Measurements from ENCODE around the gene EHF.

The EHF gene

DNA sequence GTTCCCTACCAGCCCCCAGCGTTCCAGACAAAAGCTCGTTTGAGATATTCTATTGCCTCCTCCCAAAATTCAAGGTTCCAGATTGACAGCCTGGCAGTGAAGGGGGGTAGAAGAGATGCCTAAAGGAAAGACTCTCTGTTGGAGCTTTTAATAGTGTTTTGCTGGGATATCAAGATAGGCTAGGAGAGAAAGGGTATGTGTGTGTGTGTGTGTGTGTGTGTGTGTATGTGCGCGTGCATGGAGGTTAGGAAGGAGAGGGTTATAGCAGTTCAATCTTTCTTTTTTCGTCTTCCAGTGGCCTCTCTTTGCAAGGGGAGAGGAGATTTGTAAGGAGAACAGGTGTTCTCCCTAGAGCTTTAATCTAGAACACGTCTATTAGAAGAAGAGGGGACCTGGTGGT lies 22.0 kb downstream of the EHF start:
- Histone ChIP-seq H3K4me1 (ENCODE audit: control insufficient read depth, insufficient read depth, low read length) (no peaks in the 10 kb centered on the region), H3K27ac (ENCODE audit: extremely low read depth, low read depth, low read length) (no peak overlapping the region), H3K9me3 (ENCODE audit: control insufficient read depth, insufficient read depth, low read depth, low read length) (no peaks in the 10 kb centered on the region), H3K36me3 (ENCODE audit: control insufficient read depth in 2 of 2, insufficient read depth in 1 of 2, low read length in 2 of 2) (no peaks in the 10 kb centered on the region), H3K4me3 (ENCODE audit: low read depth, low read length) (no peak overlapping the region)
- POLR2A ChIA-PET: no interaction called here
- CTCF ChIA-PET: interaction anchor here (1.2 kb wide), 1 partner anchor 9 kb away, joined by 3 read pairs; no protein-coding TSS in a partner anchor
- TF ChIP-seq ZNF792 (tag by site-specific recombination; IDR thresholded peaks at IDR 0.05) (no peak), ZNF521 (tag by site-specific recombination; IDR thresholded peaks at IDR 0.05) (no peak), EGR2 (tag by site-specific recombination; IDR thresholded peaks at IDR 0.05; ENCODE audit: low read depth) (no peak), ZNF596 (tag by site-specific recombination; IDR thresholded peaks at IDR 0.05) (no peak), SP3 (tag by site-specific recombination; IDR thresholded peaks at IDR 0.05) (no peak), ZNF76 (tag by site-specific recombination; IDR thresholded peaks at IDR 0.05; ENCODE audit: borderline replicate concordance, low read depth) (no peak), ZNF394 (tag by site-specific recombination; IDR thresholded peaks at IDR 0.05; ENCODE audit: borderline replicate concordance) (no peak), ZNF558 (tag by site-specific recombination; IDR thresholded peaks at IDR 0.05) (no peak), ZNF292 (tag by site-specific recombination; IDR thresholded peaks at IDR 0.05; ENCODE audit: borderline replicate concordance, low read depth) (no peak), ZNF324 (tag by site-specific recombination; IDR thresholded peaks at IDR 0.05) (no peak), ZNF202 (tag by site-specific recombination; IDR thresholded peaks at IDR 0.05; ENCODE audit: borderline replicate concordance) (no peak), ZNF707 (tag by site-specific recombination; IDR thresholded peaks at IDR 0.05) (no peak), ZNF624 (tag by site-specific recombination; IDR thresholded peaks at IDR 0.05) (no peak), ZEB2 (tag by site-specific recombination; IDR thresholded peaks at IDR 0.05) (no peak)
- TF ChIP-seq, protein P1, sequence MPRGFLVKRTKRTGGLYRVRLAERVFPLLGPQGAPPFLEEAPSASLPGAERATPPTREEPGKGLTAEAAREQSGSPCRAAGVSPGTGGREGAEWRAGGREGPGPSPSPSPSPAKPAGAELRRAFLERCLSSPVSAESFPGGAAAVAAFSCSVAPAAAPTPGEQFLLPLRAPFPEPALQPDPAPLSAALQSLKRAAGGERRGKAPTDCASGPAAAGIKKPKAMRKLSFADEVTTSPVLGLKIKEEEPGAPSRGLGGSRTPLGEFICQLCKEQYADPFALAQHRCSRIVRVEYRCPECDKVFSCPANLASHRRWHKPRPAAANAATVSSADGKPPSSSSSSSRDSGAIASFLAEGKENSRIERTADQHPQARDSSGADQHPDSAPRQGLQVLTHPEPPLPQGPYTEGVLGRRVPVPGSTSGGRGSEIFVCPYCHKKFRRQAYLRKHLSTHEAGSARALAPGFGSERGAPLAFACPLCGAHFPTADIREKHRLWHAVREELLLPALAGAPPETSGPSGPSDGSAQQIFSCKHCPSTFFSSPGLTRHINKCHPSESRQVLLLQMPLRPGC (tag by site-specific recombination; IDR thresholded peaks at IDR 0.05): no peak
- TF ChIP-seq, protein P2, sequence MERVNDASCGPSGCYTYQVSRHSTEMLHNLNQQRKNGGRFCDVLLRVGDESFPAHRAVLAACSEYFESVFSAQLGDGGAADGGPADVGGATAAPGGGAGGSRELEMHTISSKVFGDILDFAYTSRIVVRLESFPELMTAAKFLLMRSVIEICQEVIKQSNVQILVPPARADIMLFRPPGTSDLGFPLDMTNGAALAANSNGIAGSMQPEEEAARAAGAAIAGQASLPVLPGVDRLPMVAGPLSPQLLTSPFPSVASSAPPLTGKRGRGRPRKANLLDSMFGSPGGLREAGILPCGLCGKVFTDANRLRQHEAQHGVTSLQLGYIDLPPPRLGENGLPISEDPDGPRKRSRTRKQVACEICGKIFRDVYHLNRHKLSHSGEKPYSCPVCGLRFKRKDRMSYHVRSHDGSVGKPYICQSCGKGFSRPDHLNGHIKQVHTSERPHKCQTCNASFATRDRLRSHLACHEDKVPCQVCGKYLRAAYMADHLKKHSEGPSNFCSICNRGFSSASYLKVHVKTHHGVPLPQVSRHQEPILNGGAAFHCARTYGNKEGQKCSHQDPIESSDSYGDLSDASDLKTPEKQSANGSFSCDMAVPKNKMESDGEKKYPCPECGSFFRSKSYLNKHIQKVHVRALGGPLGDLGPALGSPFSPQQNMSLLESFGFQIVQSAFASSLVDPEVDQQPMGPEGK (tag by site-specific recombination; IDR thresholded peaks at IDR 0.05): no peak
- TF ChIP-seq, protein P3, sequence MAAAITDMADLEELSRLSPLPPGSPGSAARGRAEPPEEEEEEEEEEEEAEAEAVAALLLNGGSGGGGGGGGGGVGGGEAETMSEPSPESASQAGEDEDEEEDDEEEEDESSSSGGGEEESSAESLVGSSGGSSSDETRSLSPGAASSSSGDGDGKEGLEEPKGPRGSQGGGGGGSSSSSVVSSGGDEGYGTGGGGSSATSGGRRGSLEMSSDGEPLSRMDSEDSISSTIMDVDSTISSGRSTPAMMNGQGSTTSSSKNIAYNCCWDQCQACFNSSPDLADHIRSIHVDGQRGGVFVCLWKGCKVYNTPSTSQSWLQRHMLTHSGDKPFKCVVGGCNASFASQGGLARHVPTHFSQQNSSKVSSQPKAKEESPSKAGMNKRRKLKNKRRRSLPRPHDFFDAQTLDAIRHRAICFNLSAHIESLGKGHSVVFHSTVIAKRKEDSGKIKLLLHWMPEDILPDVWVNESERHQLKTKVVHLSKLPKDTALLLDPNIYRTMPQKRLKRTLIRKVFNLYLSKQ (tag by site-specific recombination; IDR thresholded peaks at IDR 0.05; ENCODE audit: borderline replicate concordance): no peak
- TF ChIP-seq, protein P4, sequence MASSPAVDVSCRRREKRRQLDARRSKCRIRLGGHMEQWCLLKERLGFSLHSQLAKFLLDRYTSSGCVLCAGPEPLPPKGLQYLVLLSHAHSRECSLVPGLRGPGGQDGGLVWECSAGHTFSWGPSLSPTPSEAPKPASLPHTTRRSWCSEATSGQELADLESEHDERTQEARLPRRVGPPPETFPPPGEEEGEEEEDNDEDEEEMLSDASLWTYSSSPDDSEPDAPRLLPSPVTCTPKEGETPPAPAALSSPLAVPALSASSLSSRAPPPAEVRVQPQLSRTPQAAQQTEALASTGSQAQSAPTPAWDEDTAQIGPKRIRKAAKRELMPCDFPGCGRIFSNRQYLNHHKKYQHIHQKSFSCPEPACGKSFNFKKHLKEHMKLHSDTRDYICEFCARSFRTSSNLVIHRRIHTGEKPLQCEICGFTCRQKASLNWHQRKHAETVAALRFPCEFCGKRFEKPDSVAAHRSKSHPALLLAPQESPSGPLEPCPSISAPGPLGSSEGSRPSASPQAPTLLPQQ (tag by site-specific recombination; IDR thresholded peaks at IDR 0.05): no peak
- TF ChIP-seq, protein P5, sequence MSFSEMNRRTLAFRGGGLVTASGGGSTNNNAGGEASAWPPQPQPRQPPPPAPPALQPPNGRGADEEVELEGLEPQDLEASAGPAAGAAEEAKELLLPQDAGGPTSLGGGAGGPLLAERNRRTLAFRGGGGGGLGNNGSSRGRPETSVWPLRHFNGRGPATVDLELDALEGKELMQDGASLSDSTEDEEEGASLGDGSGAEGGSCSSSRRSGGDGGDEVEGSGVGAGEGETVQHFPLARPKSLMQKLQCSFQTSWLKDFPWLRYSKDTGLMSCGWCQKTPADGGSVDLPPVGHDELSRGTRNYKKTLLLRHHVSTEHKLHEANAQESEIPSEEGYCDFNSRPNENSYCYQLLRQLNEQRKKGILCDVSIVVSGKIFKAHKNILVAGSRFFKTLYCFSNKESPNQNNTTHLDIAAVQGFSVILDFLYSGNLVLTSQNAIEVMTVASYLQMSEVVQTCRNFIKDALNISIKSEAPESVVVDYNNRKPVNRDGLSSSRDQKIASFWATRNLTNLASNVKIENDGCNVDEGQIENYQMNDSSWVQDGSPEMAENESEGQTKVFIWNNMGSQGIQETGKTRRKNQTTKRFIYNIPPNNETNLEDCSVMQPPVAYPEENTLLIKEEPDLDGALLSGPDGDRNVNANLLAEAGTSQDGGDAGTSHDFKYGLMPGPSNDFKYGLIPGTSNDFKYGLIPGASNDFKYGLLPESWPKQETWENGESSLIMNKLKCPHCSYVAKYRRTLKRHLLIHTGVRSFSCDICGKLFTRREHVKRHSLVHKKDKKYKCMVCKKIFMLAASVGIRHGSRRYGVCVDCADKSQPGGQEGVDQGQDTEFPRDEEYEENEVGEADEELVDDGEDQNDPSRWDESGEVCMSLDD (tag by site-specific recombination; IDR thresholded peaks at IDR 0.05): no peak
- TF ChIP-seq, protein P6, sequence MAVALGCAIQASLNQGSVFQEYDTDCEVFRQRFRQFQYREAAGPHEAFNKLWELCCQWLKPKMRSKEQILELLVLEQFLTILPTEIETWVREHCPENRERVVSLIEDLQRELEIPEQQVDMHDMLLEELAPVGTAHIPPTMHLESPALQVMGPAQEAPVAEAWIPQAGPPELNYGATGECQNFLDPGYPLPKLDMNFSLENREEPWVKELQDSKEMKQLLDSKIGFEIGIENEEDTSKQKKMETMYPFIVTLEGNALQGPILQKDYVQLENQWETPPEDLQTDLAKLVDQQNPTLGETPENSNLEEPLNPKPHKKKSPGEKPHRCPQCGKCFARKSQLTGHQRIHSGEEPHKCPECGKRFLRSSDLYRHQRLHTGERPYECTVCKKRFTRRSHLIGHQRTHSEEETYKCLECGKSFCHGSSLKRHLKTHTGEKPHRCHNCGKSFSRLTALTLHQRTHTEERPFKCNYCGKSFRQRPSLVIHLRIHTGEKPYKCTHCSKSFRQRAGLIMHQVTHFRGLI (tag by site-specific recombination; IDR thresholded peaks at IDR 0.05): no peak
